Mucosa of descending colon (tissue), 3 donors: ENCODE results near the gene MCC. TPM values are rescaled to one million over a fixed set of nuclear protein-coding genes. Genes with fewer than 3 reads are reported as not detected.

ENCODE experiments used
- ATAC-seq: fragments of 200-7000 bp; cut with Tn5 transposase; one replicate; pipeline ENCODE4 v1.9.1; 2020; ENCODE audit warnings: mild to moderate bottlenecking, moderate library complexity
- DNase-seq, 3 donors: peaks; one replicate each; pipeline ENCODE4 v3.0.0-alpha.2; 2020
- H3K36me3 ChIP-seq: fragments of 200-600 bp; one replicate; pipeline ENCODE4 v1.8.0; 2021; ENCODE audit warnings: low read depth, mild to moderate bottlenecking
- H3K4me1 ChIP-seq: fragments of 200-600 bp; one replicate; pipeline ENCODE4 v1.8.0; 2021; ENCODE audit warnings: low read depth, mild to moderate bottlenecking
- H3K4me3 ChIP-seq: fragments of 200-600 bp; one replicate; pipeline ENCODE4 v1.8.0; 2021; ENCODE audit warnings: mild to moderate bottlenecking
- H3K9me3 ChIP-seq: fragments of 200-600 bp; one replicate; pipeline ENCODE4 v1.8.0; 2021; ENCODE audit warnings: mild to moderate bottlenecking
- CTCF ChIP-seq: fragments of 200-600 bp; IDR thresholded peaks from one replicate; pipeline ENCODE4 v1.8.0; 2022; ENCODE audit warnings: antibody characterized with exemption, mild to moderate bottlenecking
- intact Hi-C, 2 donors: fragments of 100-400 bp; cut with DNase I in 1 of 2; cut with micrococcal nuclease in 1 of 2; formaldehyde crosslinking; loops; one replicate each; pipeline versions ENCODE4 v1.11.0 to v1.11.1; 2022; cut with DNase I, micrococcal nuclease
- total RNA-seq, 3 donors: library from RNA; stranded (reverse); fragmentation: NEBNext Ultra II Directional in 2 of 3; extraction: Animal tissue kit (Norgen Biotek cat#: 25700) in 2 of 3; gene quantifications; one replicate each; pipeline versions ENCODE4 v1.2.1 to v1.2.4, GENCODE V29; 2021 to 2023
- donor health status: DM: no; HTN: no; CAD: no; lungs with moderate emphysema.
- donor health status: DM: no; HTN: no; CAD: no.
- donor health status: DM: no; HTN: yes; CAD: no.

Gene MCC
- total RNA-seq, 3 donors from 2014 or later, result 1.5 to 7.4 (median 4.4) TPM

GRCh38 chr5:113505181-113505580 lies 16.9 kb upstream of the MCC start:
- intact Hi-C loops, result no loop called here
- ATAC-seq (no peak), DNase-seq (no peak)
- Histone ChIP-seq H3K36me3 (no peaks in the 10 kb centered on the region), H3K9me3 (no peaks in the 10 kb centered on the region), H3K4me3 (no peak overlapping the region), H3K4me1 (no peaks in the 10 kb centered on the region)
- TF ChIP-seq CTCF, result no peak

GRCh38 chr5:113503146-113503545 lies 14.9 kb upstream of the MCC start:
- Histone ChIP-seq H3K4me3 (no peak overlapping the region), H3K4me1 (no peaks in the 10 kb centered on the region), H3K9me3 (no peaks in the 10 kb centered on the region), H3K36me3 (no peaks in the 10 kb centered on the region)
- ATAC-seq (no peak), DNase-seq (no peak)
- intact Hi-C loops, result no loop called here
- no peak for TF ChIP-seq CTCF

GRCh38 chr5:113502073-113502472 lies 13.8 kb upstream of the MCC start:
- Histone ChIP-seq H3K4me3 (no peak overlapping the region), H3K4me1 (no peaks in the 10 kb centered on the region), H3K36me3 (no peaks in the 10 kb centered on the region), H3K9me3 (no peaks in the 10 kb centered on the region)
- TF ChIP-seq CTCF, result no peak
- ATAC-seq (no peak), DNase-seq (no peak)
- intact Hi-C loops, result no loop called here

- Histone ChIP-seq H3K36me3 (no peaks in the 10 kb centered on the region), H3K4me3 (no peak overlapping the region), H3K9me3 (peaks cover 5% of the 10 kb centered on the region), H3K4me1 (no peaks in the 10 kb centered on the region)
- intact Hi-C loops, result no loop called here
- TF ChIP-seq CTCF, result no peak
- DNase-seq (no peak), ATAC-seq (no peak)
Observed at GRCh38 chr5:113495422-113495841, 7.2 kb upstream of the MCC start.

- peaks cover 9% of the 10 kb centered on the region for H3K9me3 ChIP-seq
- intact Hi-C loops, result no loop called here
- no peaks in the 10 kb centered on the region for H3K36me3 ChIP-seq
- H3K4me1 ChIP-seq, result peaks cover 5% of the 10 kb centered on the region
- ATAC-seq (no peak), DNase-seq (no peak)
- TF ChIP-seq CTCF, result no peak
- no peak overlapping the region for H3K4me3 ChIP-seq
Observed at GRCh38 chr5:113493446-113493845, 5.2 kb upstream of the MCC start.

- Histone ChIP-seq H3K4me1 (peaks cover 5% of the 10 kb centered on the region), H3K9me3 (peaks cover 9% of the 10 kb centered on the region), H3K4me3 (no peak overlapping the region), H3K36me3 (no peaks in the 10 kb centered on the region)
- no peak for ATAC-seq
- intact Hi-C loops, result no loop called here
- DNase-seq, result no peak
- TF ChIP-seq CTCF, result no peak
Observed at GRCh38 chr5:113491022-113491421, 2.8 kb upstream of the MCC start.
